Mesothelial cell of epicardium (in vitro differentiated cells): ENCODE measurements around the gene ETS2. TPM values are rescaled to one million over a fixed set of nuclear protein-coding genes. Genes with fewer than 3 reads are reported as not detected.

ENCODE experiments used
- DNase-seq, 2 experiments: peaks; one replicate each; pipeline ENCODE4 v3.0.0; 2021; ENCODE audit warnings: low spot score in 2 of 2; ENCODE audit not compliant: unreplicated experiment in 2 of 2
- H3K27ac Mint-ChIP-seq: 2 replicates; pipeline ENCODE4 v1.8.0; 2021; ENCODE audit warnings: mixed read lengths
- H3K27me3 Mint-ChIP-seq: 2 replicates; pipeline ENCODE4 v1.8.0; 2021; ENCODE audit warnings: low read depth, mixed read lengths
- H3K36me3 Mint-ChIP-seq: 2 replicates; pipeline ENCODE4 v1.8.0; 2021; ENCODE audit warnings: mixed read lengths
- H3K4me1 Mint-ChIP-seq: 2 replicates; pipeline ENCODE4 v1.8.0; 2021; ENCODE audit warnings: mixed read lengths
- H3K4me3 Mint-ChIP-seq: 2 replicates; pipeline ENCODE4 v1.8.0; 2021; ENCODE audit warnings: mild to moderate bottlenecking, moderate library complexity, mixed read lengths
- H3K9me3 Mint-ChIP-seq: 2 replicates; pipeline ENCODE4 v1.8.0; 2021; ENCODE audit warnings: mixed read lengths
- CTCF ChIP-seq: fragments of 200-600 bp; sonication (generic); IDR thresholded peaks from one replicate; pipeline ENCODE4 v1.5.0; 2021; ENCODE audit warnings: antibody characterized with exemption; ENCODE audit not compliant: unreplicated experiment
- total RNA-seq: library from RNA; stranded (reverse); gene quantifications from 3 replicates; pipeline ENCODE4 v1.2.1, GENCODE V29; 2021

ETS2 gene
- total RNA-seq: 29.6 to 32.5 TPM (median 30.5 TPM) in 3 replicates

GRCh38 chr21:38805328-38806152 lies at the start of gene ETS2:
TSS of gene ETS2 (plus strand) at chr21:38805929. CDS start at chr21:38810035, 4,106 bp downstream.
- DNase-seq: peak; percentile 57 to 72
- Mint-ChIP-seq H3K9me3 (no peaks in the 10 kb centered on the region), H3K4me3 (peak within 1 kb of the TSS; percentile 87), H3K27me3 (no peaks in the 10 kb centered on the region), H3K4me1 (peaks cover 49% of the 10 kb centered on the region), H3K27ac (peak within 1 kb of the TSS; percentile 77), H3K36me3 (peaks cover 8% of the 10 kb centered on the region)
- TF ChIP-seq CTCF: no peak

- no peak for TF ChIP-seq CTCF
- Mint-ChIP-seq H3K9me3 (no peaks in the 10 kb centered on the region), H3K4me1 (peaks cover 66% of the 10 kb centered on the region), H3K27ac (peak overlapping the region; percentile 47), H3K27me3 (no peaks in the 10 kb centered on the region), H3K4me3 (no peak overlapping the region), H3K36me3 (no peaks in the 10 kb centered on the region)
- no peak for DNase-seq
Measured at GRCh38 chr21:38756746-38757145, 49.0 kb upstream of the ETS2 start.

- H3K27me3 Mint-ChIP-seq: no peaks in the 10 kb centered on the region
- no peak for DNase-seq
- peak overlapping the region; percentile 95 for H3K27ac Mint-ChIP-seq
- no peak overlapping the region for H3K4me3 Mint-ChIP-seq
- H3K9me3 Mint-ChIP-seq: no peaks in the 10 kb centered on the region
- no peaks in the 10 kb centered on the region for H3K36me3 Mint-ChIP-seq
- TF ChIP-seq CTCF: no peak
- H3K4me1 Mint-ChIP-seq: peaks cover 54% of the 10 kb centered on the region
Measured at GRCh38 chr21:38758501-38759214, 47.1 kb upstream of the ETS2 start.

GRCh38 chr21:38759413-38759812 lies 46.3 kb upstream of the ETS2 start:
- no peak for DNase-seq
- Mint-ChIP-seq H3K9me3 (no peaks in the 10 kb centered on the region), H3K4me1 (peaks cover 47% of the 10 kb centered on the region), H3K4me3 (no peak overlapping the region), H3K27me3 (no peaks in the 10 kb centered on the region), H3K27ac (peak overlapping the region; percentile 95), H3K36me3 (no peaks in the 10 kb centered on the region)
- TF ChIP-seq CTCF: no peak

GRCh38 chr21:38760017-38760761 lies 45.5 kb upstream of the ETS2 start:
- no peak for TF ChIP-seq CTCF
- Mint-ChIP-seq H3K27me3 (no peaks in the 10 kb centered on the region), H3K4me1 (peaks cover 47% of the 10 kb centered on the region), H3K36me3 (no peaks in the 10 kb centered on the region), H3K9me3 (no peaks in the 10 kb centered on the region), H3K4me3 (no peak overlapping the region), H3K27ac (peak overlapping the region; percentile 95)
- DNase-seq: no peak
